HepG2 (cell line): ENCODE measurements around the gene CAMTA1. TPM values are rescaled to one million over a fixed set of nuclear protein-coding genes. Genes with fewer than 3 reads are reported as not detected.

Experiments
- ATAC-seq: fragments of 200-7000 bp; cut with Tn5 transposase; 3 replicates; pipeline ENCODE4 v1.9.1; 2020; ENCODE audit warnings: mild to moderate bottlenecking, moderate library complexity
- BruUV-seq: library from RNA; stranded (reverse); fragments of 400-500 nt; replicated peaks from 2 replicates; lab custom pipeline; 2021; lab: Mats Ljungman, UMichigan
- CTCF ChIA-PET: fragments of 300-600 bp; formaldehyde crosslinking; extraction: SDS; loops from one replicate; lab custom pipeline; 2021; ENCODE audit warnings: low total read pairs, inconsistent platforms, low intra/inter-chr PET ratio; lab: Yijun Ruan, JAX
- POLR2A ChIA-PET: fragments of 350-600 bp; sonication (Branson Sonifier 250); formaldehyde crosslinking; loops from one replicate; lab custom pipeline; 2020; ENCODE audit warnings: antibody characterized with exemption, inconsistent platforms; lab: Yijun Ruan, JAX
- DNase-seq: peaks from one replicate; pipeline ENCODE4 v3.0.0-alpha.2; 2015; ENCODE audit warnings: low spot score
- FAIRE-seq: peaks from 3 replicates; lab custom pipeline; 2011; peaks lifted over from hg19 to GRCh38; lab: Jason Lieb, UNC
- H2AFZ ChIP-seq: one replicate; pipeline ENCODE4 v1.6.1; 2011; ENCODE audit warnings: low read length, inconsistent platforms
- H3K27ac ChIP-seq: fragments of 300-600 bp; 3 replicates; pipeline ENCODE4 v1.8.0; 2011; ENCODE audit warnings: mixed run types, mild to moderate bottlenecking, mixed read lengths, low read length, inconsistent platforms; ENCODE audit not compliant: insufficient read depth; ENCODE audit errors: extremely low read length
- H3K27me3 ChIP-seq, 2 experiments: fragments of 200-600 bp in 1 of 2; 2 replicates in 1 of 2; 3 replicates in 1 of 2; pipeline versions ENCODE4 v1.6.0 to v1.8.0; 2011; ENCODE audit warnings: low read length in 2 of 2, mild to moderate bottlenecking in 2 of 2, moderate library complexity in 2 of 2, inconsistent platforms in 1 of 2; ENCODE audit not compliant: insufficient read depth in 2 of 2, control insufficient read depth in 1 of 2
- H3K36me3 ChIP-seq, 2 experiments: fragments of 200-600 bp in 1 of 2; replicated peaks in 1 of 2; 2 replicates in 1 of 2; 3 replicates in 1 of 2; pipeline versions ENCODE4 v1.5.1 to v1.8.0; 2011; ENCODE audit warnings: low read length in 2 of 2, inconsistent platforms in 1 of 2; ENCODE audit not compliant: insufficient read depth in 2 of 2, control insufficient read depth in 1 of 2
- H3K4me1 ChIP-seq: 2 replicates; pipeline ENCODE4 v1.5.1; 2012; ENCODE audit warnings: low read length, inconsistent platforms; ENCODE audit not compliant: insufficient read depth
- H3K4me2 ChIP-seq: 2 replicates; pipeline ENCODE4 v1.6.0; 2011; ENCODE audit warnings: low read depth, low read length, inconsistent platforms
- H3K4me3 ChIP-seq, 3 experiments: fragments of 200-600 bp in 1 of 3; sonication (generic), shearing (Covaris generic) in 1 of 3; replicated peaks in 1 of 3; 2 replicates each; pipeline ENCODE4 v1.5.1; 2011 to 2016; ENCODE audit warnings: low read length in 3 of 3, inconsistent platforms in 2 of 3, low read depth in 2 of 3, mild to moderate bottlenecking in 2 of 3, control low read depth in 1 of 3, mixed read lengths in 1 of 3; ENCODE audit not compliant: insufficient read depth in 1 of 3
- H3K79me2 ChIP-seq: one replicate; pipeline ENCODE4 v1.6.1; 2011; ENCODE audit warnings: low read length, inconsistent platforms; ENCODE audit not compliant: insufficient read depth
- H3K9ac ChIP-seq: 2 replicates; pipeline ENCODE4 v1.6.0; 2011; ENCODE audit warnings: mild to moderate bottlenecking, low read depth, low read length, inconsistent platforms; ENCODE audit not compliant: insufficient read depth
- H3K9me3 ChIP-seq: 2 replicates; pipeline ENCODE4 v1.5.1; 2012; ENCODE audit warnings: mild to moderate bottlenecking, low read length
- H4K20me1 ChIP-seq: 2 replicates; pipeline ENCODE4 v1.6.0; 2011; ENCODE audit warnings: inconsistent platforms, mild to moderate bottlenecking, low read length, moderate library complexity; ENCODE audit not compliant: insufficient read depth
- EZH2 ChIP-seq: conservative IDR thresholded peaks from 2 replicates; pipeline ENCODE4 v1.6.1; 2012; ENCODE audit warnings: mild to moderate bottlenecking, low read depth, low read length, moderate library complexity
- FOXK2 ChIP-seq: fragments of 450-650 bp; IDR thresholded peaks from 2 replicates; pipeline ENCODE4 v1.6.1; 2016
- GATAD1 ChIP-seq: IDR thresholded peaks from 2 replicates; pipeline ENCODE4 v1.6.1; 2016; ENCODE audit warnings: missing genetic modification reagents, missing compliant biosample characterization
- GTF3A ChIP-seq: sonication (generic); formaldehyde crosslinking; conservative IDR thresholded peaks from 2 replicates; pipeline ENCODE4 v1.4.0; 2020; ENCODE audit warnings: mild to moderate bottlenecking, missing genetic modification reagents
- MAFF ChIP-seq: IDR thresholded peaks from 2 replicates; pipeline ENCODE4 v1.6.1; 2011; ENCODE audit warnings: low read depth, low read length, improper control_type of control experiment
- MAFK ChIP-seq, 2 experiments: IDR thresholded peaks in 1 of 2; conservative IDR thresholded peaks in 1 of 2; 2 replicates each; pipeline ENCODE4 v1.6.1; 2011; ENCODE audit warnings: improper control_type of control experiment in 2 of 2, low read length in 2 of 2
- NFIC ChIP-seq: IDR thresholded peaks from 2 replicates; pipeline ENCODE4 v1.6.1; 2012; ENCODE audit warnings: mild to moderate bottlenecking, low read length, inconsistent platforms
- SMAD9 ChIP-seq: sonication (generic); formaldehyde crosslinking; IDR thresholded peaks from 2 replicates; pipeline ENCODE4 v1.5.1; 2020; ENCODE audit warnings: mild to moderate bottlenecking, missing genetic modification reagents
- SOX5 ChIP-seq: IDR thresholded peaks from 2 replicates; pipeline ENCODE4 v1.6.1; 2016; ENCODE audit warnings: borderline replicate concordance
- TP53 ChIP-seq: sonication (generic); formaldehyde crosslinking; conservative IDR thresholded peaks from 2 replicates; pipeline ENCODE4 v1.4.0; 2020; ENCODE audit warnings: missing genetic modification reagents
- ZNF235 ChIP-seq: sonication (generic); formaldehyde crosslinking; IDR thresholded peaks from 2 replicates; pipeline ENCODE4 v1.8.1; 2023; ENCODE audit warnings: mild to moderate bottlenecking, missing genetic modification reagents, borderline replicate concordance
- ZNF282 ChIP-seq: fragments of 450-650 bp; IDR thresholded peaks from 2 replicates; pipeline ENCODE4 v1.6.1; 2018; ENCODE audit not compliant: partially characterized antibody
- ZNF30 ChIP-seq: sonication (generic); formaldehyde crosslinking; IDR thresholded peaks from 2 replicates; pipeline ENCODE4 v1.5.0; 2020; ENCODE audit warnings: mild to moderate bottlenecking, missing genetic modification reagents
- ZNF383 ChIP-seq: sonication (generic); formaldehyde crosslinking; IDR thresholded peaks from 2 replicates; pipeline ENCODE4 v1.4.0; 2020; ENCODE audit warnings: missing genetic modification reagents, mild to moderate bottlenecking, borderline replicate concordance
- ZNF501 ChIP-seq: sonication (generic); formaldehyde crosslinking; IDR thresholded peaks from 2 replicates; pipeline ENCODE4 v1.5.1; 2020; ENCODE audit warnings: mild to moderate bottlenecking, moderate library complexity, missing genetic modification reagents
- ZNF720 ChIP-seq: sonication (generic); formaldehyde crosslinking; IDR thresholded peaks from 2 replicates; pipeline ENCODE4 v1.4.0; 2020; ENCODE audit warnings: missing genetic modification reagents
- ZNF816 ChIP-seq: sonication (generic); formaldehyde crosslinking; IDR thresholded peaks from 2 replicates; pipeline ENCODE4 v1.8.0; 2022; ENCODE audit warnings: missing genetic modification reagents, mild to moderate bottlenecking, borderline replicate concordance
- WGBS: methylation state at CpG from one replicate; pipeline ENCODE4 v1.1.6; 2017; ENCODE audit warnings: low lambda C conversion rate; 5-methylcytosine and 5-hydroxymethylcytosine counted together
- in situ Hi-C: cut with HindIII; loops from 2 replicates; pipeline ENCODE4 v1.10.0; 2017; ENCODE audit warnings: low pct_unique_long_range_greater_than_20kb; ENCODE audit not compliant: extremely low pct_ligation_motif_present
- intact Hi-C: fragments of 100-400 bp; cut with micrococcal nuclease; formaldehyde crosslinking; loops from one replicate; pipeline ENCODE4 v1.10.0; 2022; ENCODE audit not compliant: unreplicated experiment
- polyA plus RNA-seq, 8 experiments: library from polyadenylated mRNA; depleted of rRNA in 3 of 8; stranded (reverse) in 7 of 8; unstranded in 1 of 8; fragments of >200 nt; fragmentation: Illumina TruSeq in 4 of 8; extraction: Trizol in 4 of 8; gene quantifications; 2 replicates each; pipeline versions ENCODE4 v1.2.1 to v1.2.3, GENCODE V29; 2011 to 2016; ENCODE audit warnings: low read depth in 4 of 8, missing spikeins in 1 of 8, mixed read lengths in 1 of 8; ENCODE audit not compliant: insufficient read depth in 1 of 8
- total RNA-seq, 5 experiments: library from RNA; depleted of rRNA; stranded (reverse); fragments of >200 nt; fragmentation: Illumina TruSeq; extraction: Trizol; gene quantifications; 2 replicates each; pipeline ENCODE4 v1.2.3, GENCODE V29; 2016; ENCODE audit warnings: low read depth in 1 of 5
- TF ChIP-seq, protein P1 (sequence below): sonication (generic); formaldehyde crosslinking; IDR thresholded peaks from 2 replicates; pipeline ENCODE4 v1.4.0; 2020; ENCODE audit warnings: missing genetic modification reagents
- TF ChIP-seq, protein P2 (sequence below): sonication (generic); formaldehyde crosslinking; IDR thresholded peaks from 2 replicates; pipeline ENCODE4 v1.5.1; 2020; ENCODE audit warnings: missing genetic modification reagents, mild to moderate bottlenecking, borderline replicate concordance

Gene CAMTA1
- total and polyA plus RNA-seq, 2 of the 13 experiments (the other 11 are each of a cell fraction or from before 2014, with no cell fraction given): 25.0 to 36.4 TPM

DNA sequence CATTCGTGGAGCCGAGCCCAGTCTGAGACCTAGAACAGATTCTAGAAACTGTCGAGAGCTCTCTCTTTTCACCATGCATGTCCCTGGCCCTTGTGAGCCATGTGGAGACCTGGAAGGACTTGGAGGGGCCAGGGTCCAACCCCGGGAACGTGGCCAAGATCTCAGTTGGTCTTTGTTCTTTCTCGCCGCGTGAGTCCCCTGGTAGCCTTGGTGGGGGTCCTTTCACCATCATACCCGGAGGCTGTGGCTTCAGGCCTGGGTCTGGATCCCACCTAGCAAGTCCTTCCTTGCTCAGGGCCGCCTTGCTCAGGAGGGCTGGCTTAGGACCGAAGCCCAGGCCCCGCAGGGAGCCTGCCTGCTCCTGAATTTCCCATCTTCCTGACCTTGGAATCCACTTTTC, 168.0 kb downstream of the CAMTA1 start (continued):
- TF ChIP-seq, protein P1, sequence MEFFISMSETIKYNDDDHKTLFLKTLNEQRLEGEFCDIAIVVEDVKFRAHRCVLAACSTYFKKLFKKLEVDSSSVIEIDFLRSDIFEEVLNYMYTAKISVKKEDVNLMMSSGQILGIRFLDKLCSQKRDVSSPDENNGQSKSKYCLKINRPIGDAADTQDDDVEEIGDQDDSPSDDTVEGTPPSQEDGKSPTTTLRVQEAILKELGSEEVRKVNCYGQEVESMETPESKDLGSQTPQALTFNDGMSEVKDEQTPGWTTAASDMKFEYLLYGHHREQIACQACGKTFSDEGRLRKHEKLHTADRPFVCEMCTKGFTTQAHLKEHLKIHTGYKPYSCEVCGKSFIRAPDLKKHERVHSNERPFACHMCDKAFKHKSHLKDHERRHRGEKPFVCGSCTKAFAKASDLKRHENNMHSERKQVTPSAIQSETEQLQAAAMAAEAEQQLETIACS: no peak

DNA sequence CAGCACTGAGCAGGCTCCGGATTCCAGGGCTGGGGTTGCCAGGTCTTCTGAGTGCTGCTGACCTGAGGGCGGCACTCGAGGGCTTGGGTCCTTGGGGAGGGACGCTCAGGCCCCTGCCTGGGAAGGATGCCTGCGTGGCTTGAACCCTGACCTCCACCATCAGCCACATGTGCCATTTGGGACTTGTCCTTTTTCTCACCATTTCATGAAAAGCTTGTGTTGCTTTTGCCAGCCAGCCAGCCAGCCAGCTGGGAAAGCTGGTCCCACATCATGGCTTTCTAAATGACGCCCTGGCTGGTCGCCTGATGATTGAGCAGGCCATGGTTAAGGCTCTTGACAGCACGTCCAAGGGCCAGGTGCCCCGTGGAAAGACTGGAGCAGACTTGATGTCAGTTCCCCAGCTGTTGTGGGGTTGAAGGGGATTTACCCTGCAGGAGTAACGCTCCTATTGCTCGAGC, 168.7 kb downstream of the CAMTA1 start:
- WGBS: 31% methylated on average over 2 of the region's 11 CpGs
- H3K4me1 ChIP-seq: no peaks in the 10 kb centered on the region
- no peaks in the 10 kb centered on the region for H3K36me3 ChIP-seq
- no peak overlapping the region for H3K27ac ChIP-seq
- DNase-seq (no peak), FAIRE-seq (no peak), ATAC-seq (no peak; the same call in 2 of the 3 replicates)
- no peak overlapping the region for H3K4me2 ChIP-seq
- CTCF ChIA-PET: no interaction called here
- no peaks in the 10 kb centered on the region for H3K79me2 ChIP-seq
- intact Hi-C loops (no loop called here), in situ Hi-C loops (no loop called here)
- H3K9me3 ChIP-seq: no peaks in the 10 kb centered on the region
- H3K27me3 ChIP-seq: peaks cover 0 to 16% of the 10 kb centered on the region in 2 experiments; a peak in 3 of 5 replicates
- H3K4me3 ChIP-seq: no peak overlapping the region
- 0 out of 2 replicates have a peak, but pooled peaks cover 3% of the 10 kb centered on the region for H4K20me1 ChIP-seq
- POLR2A ChIA-PET: no interaction called here
- H3K9ac ChIP-seq: no peak overlapping the region
- TF ChIP-seq ZNF282 (no peak), NFIC (no peak), MAFF (no peak), GATAD1 (CRISPR knock-in tag) (no peak), FOXK2 (no peak), SOX5 (no peak), MAFK (conservative IDR thresholded peaks at IDR 0.05 in 1 of 2, IDR thresholded peaks at IDR 0.05 in 1 of 2; ENCODE audit: low read length in 2 of 2) (no peak), ZNF235 (CRISPR knock-in tag) (no peak), ZNF816 (CRISPR knock-in tag) (no peak), ZNF30 (CRISPR knock-in tag) (no peak), ZNF501 (no peak), SMAD9 (CRISPR knock-in tag) (no peak), ZNF383 (CRISPR knock-in tag) (no peak), EZH2 (no peak), GTF3A (no peak), TP53 (no peak), ZNF720 (CRISPR knock-in tag) (no peak)
- TF ChIP-seq, protein P2, sequence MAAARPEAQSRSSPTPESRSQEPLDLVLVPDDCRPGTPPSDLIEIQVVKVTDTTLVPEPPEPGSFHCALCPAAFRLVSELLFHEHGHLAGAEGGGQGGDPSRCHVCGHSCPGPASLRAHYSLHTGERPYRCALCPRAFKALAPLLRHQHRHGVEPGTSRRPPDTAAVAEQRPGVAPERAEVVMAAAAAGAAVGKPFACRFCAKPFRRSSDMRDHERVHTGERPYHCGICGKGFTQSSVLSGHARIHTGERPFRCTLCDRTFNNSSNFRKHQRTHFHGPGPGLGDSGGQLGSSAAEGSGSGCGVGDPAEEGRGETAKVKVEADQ (CRISPR knock-in tag): no peak
- BruUV-seq: no TSS peak
- no peak overlapping the region for H2AFZ ChIP-seq
